Mesenchymal stem cell (in vitro differentiated cells and primary cell): ENCODE data around the gene YWHAH.
A peak's percentile ranks its signal among the peaks of the same experiment; 100 is the strongest.

Source experiments
- DNase-seq: peaks from one replicate; pipeline ENCODE4 v3.0.0-alpha.2; 2013
- H2AFZ ChIP-seq: one replicate; pipeline ENCODE4 v1.6.1; 2013; ENCODE audit warnings: low read depth, mild to moderate bottlenecking, control low read depth, inconsistent platforms, low read length, moderate library complexity
- H2AK5ac ChIP-seq: 2 replicates; pipeline ENCODE4 v1.6.1; 2013; ENCODE audit warnings: low read length, moderate library complexity, mild to moderate bottlenecking, inconsistent platforms; ENCODE audit not compliant: severe bottlenecking
- H2BK120ac ChIP-seq: one replicate; pipeline ENCODE4 v1.6.1; 2013; ENCODE audit warnings: low read depth, mild to moderate bottlenecking, inconsistent platforms, low read length, moderate library complexity
- H2BK12ac ChIP-seq, 2 experiments: one replicate each; pipeline ENCODE4 v1.6.1; 2013; ENCODE audit warnings: inconsistent platforms in 2 of 2, low read length in 2 of 2, mild to moderate bottlenecking in 2 of 2, moderate library complexity in 2 of 2, control low read depth in 1 of 2
- H2BK15ac ChIP-seq: one replicate; pipeline ENCODE4 v1.6.1; 2013; ENCODE audit warnings: mild to moderate bottlenecking, low read depth, inconsistent platforms; ENCODE audit not compliant: poor library complexity, severe bottlenecking
- H2BK5ac ChIP-seq: 2 replicates; pipeline ENCODE4 v1.6.1; 2013; ENCODE audit warnings: low read depth, mild to moderate bottlenecking, low read length, control low read depth, inconsistent platforms; ENCODE audit not compliant: poor library complexity, severe bottlenecking
- H3K14ac ChIP-seq, 2 experiments: one replicate each; pipeline ENCODE4 v1.6.1; 2013; ENCODE audit warnings: inconsistent platforms in 2 of 2, low read length in 2 of 2, control low read depth in 1 of 2, mild to moderate bottlenecking in 1 of 2, moderate library complexity in 1 of 2
- H3K18ac ChIP-seq, 2 experiments: one replicate each; pipeline ENCODE4 v1.6.1; 2013; ENCODE audit warnings: inconsistent platforms in 2 of 2, low read length in 2 of 2, control low read depth in 1 of 2, low read depth in 1 of 2, mild to moderate bottlenecking in 1 of 2
- H3K23ac ChIP-seq, 2 experiments: one replicate each; pipeline ENCODE4 v1.6.1; 2013; ENCODE audit warnings: inconsistent platforms in 2 of 2, low read length in 2 of 2, mild to moderate bottlenecking in 2 of 2, moderate library complexity in 2 of 2, control low read depth in 1 of 2
- H3K27ac ChIP-seq: 2 replicates; pipeline ENCODE4 v1.5.1; 2013; ENCODE audit warnings: mild to moderate bottlenecking, moderate library complexity, low read length, control low read depth, inconsistent platforms; ENCODE audit not compliant: poor library complexity, severe bottlenecking
- H3K27me3 ChIP-seq, 2 experiments: 2 replicates each; pipeline versions ENCODE4 v1.6.1 to v1.7.0; 2013; ENCODE audit warnings: low read length in 2 of 2, mild to moderate bottlenecking in 2 of 2, moderate library complexity in 2 of 2, control low read depth in 1 of 2, inconsistent platforms in 1 of 2; ENCODE audit not compliant: control insufficient read depth in 1 of 2, insufficient read depth in 1 of 2
- H3K36me3 ChIP-seq, 2 experiments: 2 replicates each; pipeline versions ENCODE4 v1.6.1 to v1.7.0; 2013; ENCODE audit warnings: low read length in 2 of 2, control low read depth in 1 of 2, inconsistent platforms in 1 of 2, low read depth in 1 of 2, mild to moderate bottlenecking in 1 of 2; ENCODE audit not compliant: insufficient read depth in 2 of 2, control insufficient read depth in 1 of 2
- H3K4ac ChIP-seq, 2 experiments: one replicate each; pipeline ENCODE4 v1.6.1; 2013; ENCODE audit warnings: inconsistent platforms in 2 of 2, low read length in 2 of 2, mild to moderate bottlenecking in 2 of 2, moderate library complexity in 2 of 2, control low read depth in 1 of 2, low read depth in 1 of 2
- H3K4me1 ChIP-seq: 2 replicates; pipeline ENCODE4 v1.6.1; 2013; ENCODE audit warnings: low read depth, low read length, control low read depth; ENCODE audit not compliant: control insufficient read depth, insufficient read depth
- H3K4me2 ChIP-seq: 2 replicates; pipeline ENCODE4 v1.6.1; 2013; ENCODE audit warnings: low read length, mild to moderate bottlenecking, inconsistent platforms; ENCODE audit not compliant: poor library complexity, severe bottlenecking
- H3K4me3 ChIP-seq, 2 experiments: 2 replicates each; pipeline versions ENCODE4 v1.5.1 to v1.7.0; 2013; ENCODE audit warnings: low read length in 2 of 2, mild to moderate bottlenecking in 2 of 2, control low read depth in 1 of 2, low read depth in 1 of 2; ENCODE audit not compliant: insufficient read depth in 1 of 2
- H3K79me1 ChIP-seq: replicated peaks from 2 replicates; pipeline ENCODE4 v1.6.1; 2013; ENCODE audit warnings: mild to moderate bottlenecking, control low read depth, low read length, inconsistent platforms; ENCODE audit not compliant: poor library complexity, severe bottlenecking
- H3K9ac ChIP-seq: 2 replicates; pipeline ENCODE4 v1.7.0; 2013; ENCODE audit warnings: mild to moderate bottlenecking, low read length, moderate library complexity
- H3K9me3 ChIP-seq: 2 replicates; pipeline ENCODE4 v1.7.0; 2013; ENCODE audit warnings: mild to moderate bottlenecking, low read length; ENCODE audit not compliant: control insufficient read depth
- H4K8ac ChIP-seq: one replicate; pipeline ENCODE4 v1.6.1; 2013; ENCODE audit warnings: inconsistent platforms, mild to moderate bottlenecking, low read length, moderate library complexity
- H4K91ac ChIP-seq: one replicate; pipeline ENCODE4 v1.6.1; 2013; ENCODE audit warnings: mild to moderate bottlenecking, low read length, inconsistent platforms
- WGBS: methylation state at CpG from one replicate; pipeline ENCODE4 v1.1.7; 2013; ENCODE audit warnings: mixed read lengths; 5-methylcytosine and 5-hydroxymethylcytosine counted together

The YWHAH gene

DNA sequence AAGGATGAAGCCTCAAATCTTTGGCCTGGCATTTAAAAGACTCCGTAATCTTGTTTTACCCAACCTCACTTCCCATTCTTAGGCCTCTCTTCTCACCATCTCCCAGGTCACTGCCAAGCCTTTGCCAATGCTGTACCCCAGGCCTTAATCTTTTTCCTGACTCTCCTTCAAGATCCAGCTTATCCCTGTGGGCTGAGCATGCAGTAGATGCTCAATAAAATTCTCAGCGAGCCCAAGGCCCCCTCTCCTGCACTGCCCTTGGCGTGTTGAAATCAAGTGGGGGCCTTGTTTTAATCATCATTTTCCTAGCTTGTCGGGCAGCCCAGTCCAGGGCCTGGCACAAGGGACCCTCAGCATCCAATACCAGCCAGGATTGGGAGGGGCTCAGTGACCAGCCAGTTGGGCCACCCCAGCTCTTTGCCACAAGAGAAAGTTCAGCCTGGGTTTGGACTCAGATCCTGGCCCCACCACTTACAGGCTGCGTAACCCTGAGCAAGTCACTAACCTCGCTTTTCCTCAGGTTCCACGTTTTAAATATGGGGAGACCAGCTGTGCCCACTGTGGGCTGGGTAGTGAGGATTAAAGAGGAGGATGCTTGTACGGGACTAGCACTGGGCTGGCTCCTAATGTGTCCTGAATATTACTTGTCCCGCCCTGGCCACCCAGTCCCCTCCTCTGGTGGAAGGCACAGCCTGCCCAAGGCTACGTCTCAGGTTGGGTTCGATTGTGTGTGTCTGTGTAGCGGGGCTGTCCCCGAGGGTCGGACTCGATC, 943 bp upstream of the YWHAH start:
- 46% methylated on average over 15 of the region's 15 CpGs for WGBS
- peak overlapping the region; percentile 56 for H2AFZ ChIP-seq

DNA sequence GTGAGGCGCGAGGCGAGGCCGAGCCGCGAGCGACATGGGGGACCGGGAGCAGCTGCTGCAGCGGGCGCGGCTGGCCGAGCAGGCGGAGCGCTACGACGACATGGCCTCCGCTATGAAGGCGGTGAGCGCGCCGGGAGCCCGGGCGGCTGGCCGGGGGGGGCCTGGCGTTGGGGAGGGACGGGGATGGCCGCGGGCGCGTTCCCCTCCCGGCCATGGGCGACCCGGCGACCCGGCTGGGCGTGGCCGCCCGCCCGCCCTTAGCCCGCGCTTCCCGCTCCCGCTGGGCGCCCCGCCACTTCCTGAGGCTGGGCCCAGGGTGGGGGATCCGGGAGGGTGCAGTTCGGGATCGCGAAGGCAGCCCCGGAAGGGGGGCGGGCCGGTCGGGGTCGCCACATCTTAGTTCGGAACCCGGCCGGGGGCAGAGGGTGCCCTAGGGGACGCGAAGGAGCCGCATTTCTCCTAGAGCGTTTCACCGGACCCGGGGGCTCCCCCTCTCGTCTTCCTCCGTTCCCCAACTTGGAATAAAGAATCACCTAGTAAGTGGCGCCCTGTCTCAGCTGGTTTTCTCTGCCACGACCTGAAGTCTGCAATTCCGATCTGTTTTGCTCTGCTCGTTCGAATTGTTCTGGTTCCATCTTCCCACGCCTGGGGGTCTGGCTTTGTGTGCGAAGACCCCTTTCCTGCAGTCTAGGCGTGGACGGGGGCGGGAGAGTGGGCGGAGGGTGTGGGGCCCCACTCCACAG, 536 bp downstream of the YWHAH start:
- H2BK15ac ChIP-seq: peak overlapping the region; percentile 82
- peak overlapping the region; percentile 93 for H2AFZ ChIP-seq
- peak overlapping the region; percentile 79 for H2BK120ac ChIP-seq
- peak overlapping the region; percentile 77 to 92 for H2BK12ac ChIP-seq
- peak overlapping the region; percentile 99 for H4K91ac ChIP-seq
- WGBS: under 1% methylated on average over 41 of the region's 76 CpGs
- H3K4me1 ChIP-seq: peaks cover 8% of the 10 kb centered on the region
- H3K23ac ChIP-seq: peak overlapping the region in 1 of 2 experiments; percentile 94
- peak overlapping the region; percentile 43 for H3K27ac ChIP-seq
- H4K8ac ChIP-seq: peak overlapping the region; percentile 96
- H3K79me1 ChIP-seq: no peaks in the 10 kb centered on the region
- DNase-seq: peak; percentile 32
- H3K36me3 ChIP-seq: peaks cover 10 to 17% of the 10 kb centered on the region in 2 experiments
- H3K14ac ChIP-seq: peak overlapping the region; percentile 94 to 97
- peak overlapping the region; percentile 87 to 94 for H3K4ac ChIP-seq
- peak overlapping the region; percentile 94 to 100 for H3K4me3 ChIP-seq
- peak overlapping the region; percentile 95 for H3K9ac ChIP-seq
- H2BK5ac ChIP-seq: peak overlapping the region; percentile 95
- no peaks in the 10 kb centered on the region for H3K27me3 ChIP-seq
- H2AK5ac ChIP-seq: no peak overlapping the region
- no peaks in the 10 kb centered on the region for H3K9me3 ChIP-seq
- peak overlapping the region; percentile 94 for H3K4me2 ChIP-seq
- H3K18ac ChIP-seq: peak overlapping the region; percentile 99

More for the DNA sequence above, 943 bp upstream of the YWHAH start:
- no peak for DNase-seq
- peak overlapping the region; percentile 64 to 79 for H3K4me3 ChIP-seq
- no peak overlapping the region for H3K14ac ChIP-seq
- no peak overlapping the region for H3K23ac ChIP-seq
- H3K4ac ChIP-seq: peak overlapping the region in 1 of 2 experiments; percentile 2
- no peaks in the 10 kb centered on the region for H3K27me3 ChIP-seq
- H3K18ac ChIP-seq: peak overlapping the region; percentile 72 to 88
- peak overlapping the region; percentile 30 for H4K91ac ChIP-seq
- peaks cover 5 to 13% of the 10 kb centered on the region in 2 experiments for H3K36me3 ChIP-seq
- H4K8ac ChIP-seq: peak overlapping the region; percentile 91
- peak overlapping the region; percentile 15 for H2BK120ac ChIP-seq
- peak overlapping the region; percentile 43 for H3K27ac ChIP-seq
- H2BK15ac ChIP-seq: peak overlapping the region; percentile 80
- H3K9me3 ChIP-seq: no peaks in the 10 kb centered on the region
- H3K79me1 ChIP-seq: no peaks in the 10 kb centered on the region
- H2BK5ac ChIP-seq: no peak overlapping the region
- H3K4me1 ChIP-seq: peaks cover 8% of the 10 kb centered on the region
- peak overlapping the region; percentile 89 for H3K4me2 ChIP-seq
- H2BK12ac ChIP-seq: peak overlapping the region; percentile 9 to 65
- H3K9ac ChIP-seq: peak overlapping the region; percentile 82
- peak overlapping the region; percentile 49 for H2AK5ac ChIP-seq

GRCh38 chr22:31945443-31945855, 1.1 kb downstream of the YWHAH start:
- Histone ChIP-seq H3K4ac (peak overlapping the region; percentile 54 to 94), H3K79me1 (no peaks in the 10 kb centered on the region), H3K36me3 (peaks cover 10 to 17% of the 10 kb centered on the region in 2 experiments), H2BK15ac (peak overlapping the region; percentile 82), H2AK5ac (no peak overlapping the region), H3K9ac (peak overlapping the region; percentile 95), H3K23ac (peak overlapping the region in 1 of 2 experiments; percentile 94), H3K4me2 (peak overlapping the region; percentile 94), H3K9me3 (no peaks in the 10 kb centered on the region), H2BK120ac (peak overlapping the region; percentile 79), H3K4me3 (peak overlapping the region; percentile 94 to 100), H4K8ac (peak overlapping the region; percentile 9), H2BK12ac (peak overlapping the region in 1 of 2 experiments; percentile 77), H3K18ac (peak overlapping the region; percentile 99), H2BK5ac (no peak overlapping the region), H3K27me3 (no peaks in the 10 kb centered on the region), H2AFZ (peak overlapping the region; percentile 10), H3K4me1 (peaks cover 8% of the 10 kb centered on the region), H4K91ac (peak overlapping the region; percentile 82), H3K14ac (peak overlapping the region in 1 of 2 experiments; percentile 73), H3K27ac (peak overlapping the region; percentile 43)
- WGBS: 3% methylated on average over 14 of the region's 15 CpGs
- no peak for DNase-seq
